GM21367 (cell line): ENCODE measurements around the gene PIK3CB.
"Not testable (repeated sequence)": the region's sequence is repeated elsewhere in the genome, so short reads cannot be mapped to it uniquely, and the experiment has no call there.

ENCODE experiments used
- ATAC-seq: cut with Tn5 transposase; IDR thresholded peaks from one replicate; pipeline ENCODE4 v1.9.1; 2021; ENCODE audit not compliant: unreplicated experiment

The PIK3CB gene

GRCh38 chr3:138848696-138849095, 14.0 kb upstream of the PIK3CB start:
- ATAC-seq = no peak

GRCh38 chr3:138846824-138847223, 12.1 kb upstream of the PIK3CB start:
- ATAC-seq = not testable (repeated sequence)

GRCh38 chr3:138846262-138846791, 11.6 kb upstream of the PIK3CB start:
- no peak for ATAC-seq

- ATAC-seq = no peak
Measured at GRCh38 chr3:138845771-138846173, 11.0 kb upstream of the PIK3CB start.

GRCh38 chr3:138845181-138845601, 10.5 kb upstream of the PIK3CB start:
- ATAC-seq = no peak

GRCh38 chr3:138842483-138843188, 7.9 kb upstream of the PIK3CB start:
- ATAC-seq = peak; percentile 80

- not testable (repeated sequence) for ATAC-seq
Measured at GRCh38 chr3:138838385-138838784, 3.7 kb upstream of the PIK3CB start.

GRCh38 chr3:138835846-138836245, 1.1 kb upstream of the PIK3CB start:
- not testable (repeated sequence) for ATAC-seq

GRCh38 chr3:138835397-138835757, 649 bp upstream of the PIK3CB start:
- ATAC-seq = no peak

- ATAC-seq = peak; percentile 56
Measured at GRCh38 chr3:138833899-138834595, 681 bp downstream of the PIK3CB start.

- not testable (repeated sequence) for ATAC-seq
Measured at GRCh38 chr3:138832473-138833057, 2.2 kb downstream of the PIK3CB start.

- no peak for ATAC-seq
Measured at GRCh38 chr3:138829886-138830510, 4.7 kb downstream of the PIK3CB start.

- no peak for ATAC-seq
Measured at GRCh38 chr3:138829097-138829496, 5.6 kb downstream of the PIK3CB start.

GRCh38 chr3:138827222-138827621, 7.5 kb downstream of the PIK3CB start:
- ATAC-seq = no peak

GRCh38 chr3:138825336-138825735, 9.4 kb downstream of the PIK3CB start:
- no peak for ATAC-seq

GRCh38 chr3:138824114-138824506, 10.6 kb downstream of the PIK3CB start:
- ATAC-seq = no peak

- ATAC-seq = not testable (repeated sequence)
Measured at GRCh38 chr3:138820379-138820778, 14.3 kb downstream of the PIK3CB start.

GRCh38 chr3:138818185-138818860, 16.4 kb downstream of the PIK3CB start:
- no peak for ATAC-seq

- ATAC-seq = no peak
Measured at GRCh38 chr3:138817695-138818094, 17.0 kb downstream of the PIK3CB start.

- no peak for ATAC-seq
Measured at GRCh38 chr3:138812806-138813205, 21.9 kb downstream of the PIK3CB start.
